ENCODE results near the gene GPR150. TPM values are rescaled to one million over a fixed set of nuclear protein-coding genes. Genes with fewer than 3 reads are reported as not detected.
A peak's percentile ranks its signal among the peaks of the same experiment; 100 is the strongest.

Gene GPR150
- total RNA-seq, 2 experiments from 2014 or later = 0.60 to 0.75 TPM

DNA sequence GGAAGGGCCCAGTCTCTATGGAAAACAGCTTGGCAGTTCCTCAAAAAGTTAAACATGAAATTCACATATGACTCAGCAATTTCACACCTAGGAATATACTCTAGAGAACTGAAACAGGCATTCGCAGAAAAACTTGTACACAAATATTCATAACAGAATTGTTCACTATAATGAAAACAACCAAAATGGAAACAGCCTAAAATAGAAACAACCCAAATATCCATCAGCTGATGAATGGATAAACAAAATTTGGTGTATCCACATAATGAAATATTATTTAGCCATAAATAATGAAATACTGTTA, 4.8 kb upstream of the GPR150 start:
- peaks cover 6% of the 10 kb centered on the region for H3K9me3 Mint-ChIP-seq
- H3K4me1 Mint-ChIP-seq (ENCODE audit: low read depth) = peaks cover 55% of the 10 kb centered on the region
- no peak overlapping the region for H3K27ac ChIP-seq (ENCODE audit: low read depth in 1 of 2, low read length in 2 of 2)
- H3K4me1 ChIP-seq (ENCODE audit: insufficient read depth, low read length) = peaks cover 16% of the 10 kb centered on the region
- peaks cover 23% of the 10 kb centered on the region for H3K36me3 Mint-ChIP-seq (ENCODE audit: low read depth)
- H3K4me3 ChIP-seq (ENCODE audit: low read length) = no peak overlapping the region
- peaks cover 0 to 8% of the 10 kb centered on the region in 2 experiments for H3K9me3 ChIP-seq (ENCODE audit: control insufficient read depth in 1 of 2, insufficient read depth in 1 of 2, low read length in 2 of 2)
- no peak overlapping the region for H3K27ac Mint-ChIP-seq
- H3K4me3 Mint-ChIP-seq = no peak overlapping the region
- ChIA-PET CTCF (no interaction called here), POLR2A (no interaction called here)
- TF ChIP-seq, protein P1, sequence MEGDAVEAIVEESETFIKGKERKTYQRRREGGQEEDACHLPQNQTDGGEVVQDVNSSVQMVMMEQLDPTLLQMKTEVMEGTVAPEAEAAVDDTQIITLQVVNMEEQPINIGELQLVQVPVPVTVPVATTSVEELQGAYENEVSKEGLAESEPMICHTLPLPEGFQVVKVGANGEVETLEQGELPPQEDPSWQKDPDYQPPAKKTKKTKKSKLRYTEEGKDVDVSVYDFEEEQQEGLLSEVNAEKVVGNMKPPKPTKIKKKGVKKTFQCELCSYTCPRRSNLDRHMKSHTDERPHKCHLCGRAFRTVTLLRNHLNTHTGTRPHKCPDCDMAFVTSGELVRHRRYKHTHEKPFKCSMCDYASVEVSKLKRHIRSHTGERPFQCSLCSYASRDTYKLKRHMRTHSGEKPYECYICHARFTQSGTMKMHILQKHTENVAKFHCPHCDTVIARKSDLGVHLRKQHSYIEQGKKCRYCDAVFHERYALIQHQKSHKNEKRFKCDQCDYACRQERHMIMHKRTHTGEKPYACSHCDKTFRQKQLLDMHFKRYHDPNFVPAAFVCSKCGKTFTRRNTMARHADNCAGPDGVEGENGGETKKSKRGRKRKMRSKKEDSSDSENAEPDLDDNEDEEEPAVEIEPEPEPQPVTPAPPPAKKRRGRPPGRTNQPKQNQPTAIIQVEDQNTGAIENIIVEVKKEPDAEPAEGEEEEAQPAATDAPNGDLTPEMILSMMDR (IDR thresholded peaks at IDR 0.05) = no peak
- no peaks in the 10 kb centered on the region for H3K36me3 ChIP-seq (ENCODE audit: insufficient read depth, low read length)
- no peaks in the 10 kb centered on the region for H3K27me3 ChIP-seq (ENCODE audit: control insufficient read depth in 1 of 2, insufficient read depth in 2 of 2, low read length in 2 of 2)
- DNase-seq (no peak), ATAC-seq (ENCODE audit: poor library complexity) (no peak)
- intact Hi-C loops (cut with DNase I, micrococcal nuclease) = no loop called here
- H3K27me3 Mint-ChIP-seq = no peaks in the 10 kb centered on the region

DNA sequence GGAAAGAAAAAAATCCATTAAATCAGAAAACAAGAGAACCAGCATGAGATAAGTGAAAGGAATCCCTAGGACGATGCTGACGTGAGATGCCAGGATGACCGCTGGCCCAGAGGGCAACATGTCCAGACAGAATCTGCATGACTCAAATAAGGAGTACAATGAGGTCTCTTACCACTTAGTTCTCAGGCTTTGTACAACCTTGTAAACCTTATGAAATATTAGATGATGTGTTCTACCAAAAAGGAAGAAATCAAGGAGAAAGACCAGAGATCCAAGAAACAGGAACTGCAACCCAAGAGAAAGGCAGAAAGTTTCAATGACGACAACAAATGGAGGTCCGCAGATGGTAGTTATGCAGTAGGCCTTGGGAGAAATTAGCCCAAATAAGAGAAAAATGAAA, 2.8 kb upstream of the GPR150 start:
- Mint-ChIP-seq H3K36me3 (ENCODE audit: low read depth) (peaks cover 23% of the 10 kb centered on the region), H3K27ac (no peak overlapping the region), H3K27me3 (no peaks in the 10 kb centered on the region), H3K4me3 (peak overlapping the region; percentile 3), H3K9me3 (peaks cover 6% of the 10 kb centered on the region), H3K4me1 (ENCODE audit: low read depth) (peaks cover 62% of the 10 kb centered on the region)
- Histone ChIP-seq H3K4me1 (ENCODE audit: insufficient read depth, low read length) (peaks cover 26% of the 10 kb centered on the region), H3K4me3 (ENCODE audit: low read length) (no peak overlapping the region), H3K27me3 (ENCODE audit: control insufficient read depth in 1 of 2, insufficient read depth in 2 of 2, low read length in 2 of 2) (no peaks in the 10 kb centered on the region), H3K36me3 (ENCODE audit: insufficient read depth, low read length) (no peaks in the 10 kb centered on the region), H3K27ac (ENCODE audit: low read depth in 1 of 2, low read length in 2 of 2) (no peak overlapping the region), H3K9me3 (ENCODE audit: control insufficient read depth in 1 of 2, insufficient read depth in 1 of 2, low read length in 2 of 2) (peaks cover 0 to 8% of the 10 kb centered on the region in 2 experiments)
- intact Hi-C loops (cut with DNase I, micrococcal nuclease) = no loop called here
- DNase-seq (no peak), ATAC-seq (ENCODE audit: poor library complexity) (no peak)
- TF ChIP-seq, protein P1 (IDR thresholded peaks at IDR 0.05) = no peak
- POLR2A ChIA-PET = no interaction called here
- CTCF ChIA-PET = no interaction called here

DNA sequence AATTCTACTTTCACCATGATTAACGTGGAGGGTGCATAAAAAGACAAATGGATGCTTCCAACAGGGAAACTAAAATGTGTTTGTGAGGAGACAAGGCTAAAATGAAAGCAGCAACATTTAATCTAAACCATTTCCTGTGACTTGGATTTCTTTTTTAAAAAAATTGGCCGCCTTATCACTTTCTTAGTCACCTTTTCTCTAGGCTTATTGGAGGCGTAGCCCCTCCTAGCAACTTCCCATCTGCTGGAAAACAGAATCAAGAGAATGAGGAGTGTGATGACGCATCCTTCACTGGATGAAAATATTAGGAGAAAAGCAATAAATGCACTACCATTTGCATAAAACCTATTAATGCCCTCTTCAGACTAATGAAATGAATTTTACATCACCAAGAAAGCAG, 791 bp upstream of the GPR150 start:
- Mint-ChIP-seq H3K9me3 (no peaks in the 10 kb centered on the region), H3K36me3 (ENCODE audit: low read depth) (peaks cover 7% of the 10 kb centered on the region), H3K4me3 (peak overlapping the region; percentile 95), H3K27me3 (no peaks in the 10 kb centered on the region), H3K4me1 (ENCODE audit: low read depth) (peaks cover 76% of the 10 kb centered on the region), H3K27ac (peak overlapping the region; percentile 69)
- Histone ChIP-seq H3K27me3 (ENCODE audit: control insufficient read depth in 1 of 2, insufficient read depth in 2 of 2, low read length in 2 of 2) (no peaks in the 10 kb centered on the region), H3K36me3 (ENCODE audit: insufficient read depth, low read length) (no peaks in the 10 kb centered on the region), H3K9me3 (ENCODE audit: control insufficient read depth in 1 of 2, insufficient read depth in 1 of 2, low read length in 2 of 2) (peaks cover 0 to 4% of the 10 kb centered on the region in 2 experiments), H3K4me3 (ENCODE audit: low read length) (peak overlapping the region; percentile 83), H3K4me1 (ENCODE audit: insufficient read depth, low read length) (peaks cover 43% of the 10 kb centered on the region), H3K27ac (ENCODE audit: low read depth in 1 of 2, low read length in 2 of 2) (no peak overlapping the region)
- DNase-seq = peak in 1 of 14 experiments; percentile 26
- ChIA-PET POLR2A (interaction anchor here (5.1 kb wide), 1 partner anchor 13 kb away, joined by 73 read pairs; no protein-coding TSS in a partner anchor), CTCF (interaction anchor here (0.7 kb wide), 1 partner anchor 28 kb away, joined by 3 read pairs; the partner anchor contains the start of gene RFESD)
- ATAC-seq (ENCODE audit: poor library complexity) = no peak
- intact Hi-C loops (cut with DNase I, micrococcal nuclease) = loop anchor here in 1 of 2 experiments (2.0 kb wide), 1 partner anchor 62 kb away; no protein-coding TSS in a partner anchor
- TF ChIP-seq, protein P1 (IDR thresholded peaks at IDR 0.05) = no peak
